Activated CD8-positive, alpha-beta memory T cell treated with anti-CD3 and anti-CD28 coated beads, Interleukin-2, amount 50 U/mL, for 1 hour (primary cell): Measurements from ENCODE around the gene PCGF2.

Experiments used
- DNase-seq: peaks from one replicate; pipeline ENCODE4 v3.0.0-alpha.2; 2020; ENCODE audit errors: extremely low read depth

The PCGF2 gene

DNA sequence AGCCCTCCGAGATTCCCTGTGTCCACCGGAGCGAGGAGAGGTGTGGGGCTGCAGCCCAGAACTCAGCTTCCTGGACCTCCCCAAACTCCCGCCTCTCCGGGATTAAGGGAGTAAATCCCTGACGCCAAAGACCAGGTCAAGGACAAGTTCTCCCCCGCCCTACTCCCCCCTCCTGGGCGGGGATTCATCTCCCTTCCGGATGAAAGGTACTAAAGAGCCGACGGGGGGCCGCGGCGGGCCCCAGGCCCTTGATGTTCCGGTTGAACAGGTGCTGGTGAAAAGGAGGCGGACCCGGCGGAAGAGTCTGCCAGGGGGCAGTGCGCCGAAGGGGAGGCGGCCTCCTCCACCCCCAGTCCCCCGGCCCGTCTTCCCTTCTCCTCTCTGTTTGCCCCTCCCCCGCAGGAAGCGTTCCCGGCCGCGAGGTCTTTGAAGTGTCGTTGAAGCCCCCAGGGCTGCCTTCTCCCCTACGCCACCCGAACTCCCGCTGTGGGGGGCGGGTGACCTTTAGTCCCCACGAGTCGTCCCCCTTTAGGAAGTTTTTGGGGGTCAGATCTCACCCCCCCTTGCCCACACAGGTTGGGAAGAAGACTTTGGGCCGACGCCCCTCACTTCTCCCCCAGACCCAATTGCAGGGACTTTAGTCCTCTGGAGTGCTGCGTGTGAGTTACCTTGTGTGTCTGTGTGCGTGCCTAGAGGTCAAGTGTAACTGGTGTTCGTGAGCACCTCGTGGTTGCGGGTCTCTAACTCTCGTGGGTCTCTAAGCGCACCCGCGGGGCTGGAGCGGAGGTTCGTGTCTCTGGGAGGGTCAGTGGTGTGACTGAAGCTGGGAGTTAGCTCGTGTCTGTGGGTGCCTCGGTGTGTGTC lies 44.2 kb downstream of the PCGF2 start:
- no peak for DNase-seq

DNA sequence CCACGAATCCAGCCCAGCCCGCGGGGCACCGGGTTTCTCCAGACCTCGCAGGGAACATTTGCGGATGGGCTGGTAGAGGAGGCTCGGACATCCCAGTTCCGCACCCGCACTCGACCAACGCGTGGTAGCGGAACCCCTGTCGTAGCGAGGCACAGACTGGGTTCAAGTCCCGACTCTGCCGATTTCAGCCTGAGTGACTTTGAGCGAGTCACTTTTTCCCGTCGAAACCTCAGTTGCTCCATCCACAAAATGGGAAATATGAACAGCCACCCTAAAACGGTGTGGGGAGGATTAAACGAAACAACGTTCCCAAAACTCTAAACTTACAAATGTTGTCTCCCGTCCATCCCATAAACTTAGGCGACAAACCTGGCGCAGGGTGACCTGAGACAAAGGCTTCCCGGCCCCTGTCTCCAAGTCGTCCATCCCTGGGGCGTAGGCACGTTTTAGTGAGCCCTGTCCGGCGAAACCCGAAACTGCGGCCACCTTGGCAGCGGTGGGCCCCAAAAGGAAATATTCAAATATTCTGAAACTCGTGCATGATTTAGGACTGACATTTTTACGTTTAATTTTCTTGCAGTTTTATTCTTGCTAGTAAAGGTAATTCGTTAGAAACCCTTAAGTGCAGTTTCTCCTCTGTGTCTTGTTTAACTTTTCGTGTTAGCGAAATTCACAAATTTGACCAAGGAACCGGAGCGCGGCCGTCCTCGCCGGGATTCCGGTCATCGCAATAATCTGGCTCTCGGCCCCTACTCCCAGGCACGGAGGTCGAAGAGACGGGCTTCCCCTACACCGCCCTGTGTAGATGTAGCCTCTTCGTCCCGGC lies 45.0 kb downstream of the PCGF2 start:
- no peak for DNase-seq

DNA sequence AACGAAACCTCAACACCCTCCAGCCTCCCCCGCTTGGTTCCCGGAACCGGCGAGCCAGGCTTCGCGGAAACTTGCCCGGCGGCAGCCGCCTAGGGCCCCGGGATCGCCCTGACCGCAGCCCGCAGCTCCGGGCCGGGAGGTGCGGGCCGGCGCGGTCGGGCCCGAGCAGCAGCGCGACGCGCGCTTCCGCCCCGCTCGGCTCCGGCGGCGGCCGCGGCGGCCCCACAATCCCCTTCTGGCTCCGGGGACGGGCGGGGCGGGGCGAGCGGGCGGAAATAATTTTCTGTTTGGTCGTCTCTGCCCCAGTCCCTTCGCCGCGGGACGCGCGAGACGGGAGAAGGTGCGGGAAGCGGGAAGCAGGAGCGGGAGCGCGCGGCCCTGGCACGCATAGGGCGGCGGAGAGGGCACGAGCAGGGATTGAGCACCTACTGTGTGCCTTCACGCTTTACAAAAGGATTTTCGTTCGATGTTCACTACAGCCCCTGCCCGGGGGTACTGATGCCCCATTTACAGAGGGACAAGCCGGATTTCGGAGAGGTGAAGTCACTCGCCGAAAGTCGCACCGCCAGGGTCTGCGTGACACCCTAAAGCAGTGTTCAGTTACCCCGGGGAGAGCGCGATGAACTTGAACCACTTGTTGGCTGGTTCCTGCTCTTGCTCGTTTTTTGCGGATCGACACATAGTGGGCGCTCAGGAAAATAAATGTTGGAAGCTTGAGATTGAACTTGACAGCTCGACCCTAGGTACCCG lies 45.8 kb downstream of the PCGF2 start:
- no peak for DNase-seq

DNA sequence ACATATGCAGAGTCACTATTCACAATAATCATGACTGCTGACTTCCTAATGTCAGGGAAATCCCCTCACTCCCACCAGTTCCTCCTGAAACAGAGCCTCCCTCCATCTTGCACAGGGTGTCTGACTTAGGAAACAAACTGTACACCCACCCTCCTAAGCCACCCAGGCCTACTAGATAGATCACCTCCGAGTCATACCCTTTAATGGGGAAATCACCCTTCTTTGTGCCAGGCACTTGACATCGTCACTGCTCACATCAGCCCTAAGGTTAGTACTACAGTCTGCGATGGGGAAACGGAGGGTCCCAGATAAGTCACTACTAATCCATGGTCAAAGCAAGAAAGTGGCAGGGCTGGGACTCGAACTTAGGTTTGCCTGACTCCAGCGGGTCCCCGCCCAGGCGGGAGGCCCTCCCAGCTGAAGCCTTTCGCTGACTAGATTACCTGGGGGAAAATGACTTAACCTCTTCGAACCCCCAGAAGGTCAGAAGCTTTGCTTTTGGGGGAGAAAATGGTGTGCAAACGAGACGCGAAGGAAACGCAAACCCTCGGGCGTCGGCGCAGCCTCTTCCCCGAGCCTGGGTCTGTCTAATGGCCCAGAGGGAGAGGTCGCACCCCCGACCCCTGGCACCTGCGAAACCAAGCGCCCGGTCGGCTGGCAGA lies 46.5 kb downstream of the PCGF2 start:
- DNase-seq, result no peak

DNA sequence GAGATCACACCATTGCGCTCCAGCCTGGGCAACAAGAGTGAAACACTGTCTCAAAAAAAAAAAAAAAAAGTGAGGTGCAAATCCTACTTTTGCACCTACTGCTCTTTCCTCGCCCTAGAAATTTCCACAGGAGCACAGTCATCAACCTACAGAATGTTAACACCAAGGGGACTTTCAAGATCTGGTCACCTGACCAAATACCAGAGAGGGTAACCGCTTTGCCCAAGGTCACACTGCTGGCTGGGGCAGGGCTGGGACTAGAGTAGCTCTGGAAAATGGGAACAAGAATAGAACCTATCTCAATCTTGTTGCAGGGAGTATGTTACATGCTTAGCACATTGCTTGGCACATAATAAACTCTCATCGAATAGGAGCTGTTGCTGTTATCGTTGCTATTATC lies 49.4 kb downstream of the PCGF2 start:
- DNase-seq, result no peak

DNA sequence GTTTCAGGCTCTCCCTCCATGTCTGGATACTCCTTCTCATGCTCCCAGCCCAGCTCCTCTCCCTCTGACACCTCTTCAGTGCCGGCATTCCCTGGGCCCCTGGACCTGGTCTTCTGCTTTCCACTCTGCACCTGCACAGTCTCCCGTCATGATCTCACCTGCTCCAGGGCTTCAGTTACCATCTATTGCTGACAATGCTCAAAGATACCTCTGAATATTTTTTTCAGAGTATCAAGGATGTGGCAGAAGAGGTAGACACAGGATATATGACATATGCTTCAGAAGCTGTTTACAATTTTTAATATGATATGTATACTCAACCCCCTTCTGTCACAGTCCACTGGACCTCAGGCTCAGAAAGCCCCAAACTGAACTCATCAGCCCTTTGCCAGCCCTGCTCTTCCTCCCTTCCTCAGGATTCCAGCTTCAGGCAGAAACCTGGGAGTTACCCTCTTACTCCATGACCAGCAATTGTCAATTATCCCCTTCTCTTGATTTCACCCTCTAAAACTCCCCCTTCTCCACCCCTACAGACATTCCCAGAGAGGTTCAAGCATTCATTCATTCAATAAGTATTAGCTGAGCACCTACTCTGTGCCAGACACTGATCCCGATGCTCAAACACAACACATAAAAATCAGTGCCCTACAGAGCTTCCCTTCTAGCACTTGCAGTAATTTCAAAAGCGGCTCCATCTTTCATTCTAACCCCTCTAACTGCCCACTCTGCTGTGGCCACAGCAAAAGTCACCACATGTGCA lies 50.9 kb downstream of the PCGF2 start:
- DNase-seq, result no peak

DNA sequence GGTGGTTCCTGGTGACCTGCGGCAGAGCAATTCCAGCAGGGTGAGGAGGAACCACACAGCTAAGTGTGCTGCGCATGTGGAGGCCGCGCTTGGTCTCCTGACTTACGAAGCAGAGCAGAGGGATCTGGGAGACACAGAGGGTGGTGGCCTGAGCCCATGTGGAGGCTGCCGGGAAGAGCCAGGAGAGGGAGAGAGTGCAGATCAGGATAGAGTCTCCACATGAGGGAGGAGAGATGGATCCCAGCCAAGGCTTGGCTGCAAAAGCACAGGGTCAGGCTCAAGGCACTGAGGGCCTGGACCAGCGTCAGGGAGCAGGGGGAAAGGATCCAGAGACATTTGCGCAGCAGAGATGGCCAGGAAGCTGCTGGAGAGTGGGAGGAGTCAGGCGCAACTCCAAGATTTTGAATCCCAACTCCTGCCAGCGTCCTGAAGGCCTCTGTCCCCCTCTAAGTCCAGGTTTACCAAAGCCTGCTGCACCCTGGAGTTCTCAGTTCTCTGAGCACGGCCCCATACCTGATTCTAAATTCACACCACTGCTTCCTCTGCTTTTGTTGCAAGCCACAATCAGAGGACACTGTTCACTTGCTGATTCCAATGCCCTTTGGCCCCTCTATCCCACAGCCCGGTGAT lies 54.3 kb downstream of the PCGF2 start:
- no peak for DNase-seq

DNA sequence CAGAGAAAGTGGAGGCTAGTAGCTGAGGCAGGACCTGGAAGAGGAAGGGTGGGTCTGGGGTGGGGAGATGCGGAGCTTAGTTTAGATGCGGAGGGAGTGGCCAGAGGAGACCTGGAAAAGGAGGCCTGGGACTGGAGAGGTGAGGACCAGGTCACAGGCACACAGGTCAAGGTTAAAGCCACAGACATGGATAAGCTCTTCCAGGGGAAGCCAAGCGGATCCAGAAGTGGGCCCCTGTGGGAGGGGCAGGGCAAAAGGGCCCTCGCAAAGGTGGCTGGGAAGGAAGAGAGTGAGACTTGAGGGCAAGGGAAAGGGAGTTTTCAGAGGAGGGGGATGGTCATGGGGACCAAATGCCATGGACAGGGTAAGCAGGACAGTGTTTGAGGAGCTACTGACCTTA lies 57.0 kb downstream of the PCGF2 start:
- DNase-seq, result no peak

DNA sequence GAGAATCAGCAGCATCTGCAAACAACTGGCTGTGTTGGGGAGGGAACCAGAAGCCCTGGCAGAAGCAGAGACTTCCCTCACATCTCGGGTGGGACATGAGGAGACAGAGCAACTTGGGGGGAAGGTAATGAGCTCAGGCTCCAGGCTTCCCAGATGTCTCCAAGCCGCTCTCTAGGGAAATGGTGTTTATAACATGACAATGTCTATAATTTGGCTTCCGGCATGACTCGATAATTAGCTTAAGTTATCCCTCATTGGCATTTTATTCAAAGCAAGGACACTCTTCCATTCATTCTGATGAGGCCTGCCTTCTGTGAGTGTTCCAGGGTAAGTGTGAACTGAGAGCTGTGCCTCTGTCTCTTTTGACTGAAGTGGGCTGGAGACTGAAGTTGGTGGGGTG lies 57.8 kb downstream of the PCGF2 start:
- no peak for DNase-seq

DNA sequence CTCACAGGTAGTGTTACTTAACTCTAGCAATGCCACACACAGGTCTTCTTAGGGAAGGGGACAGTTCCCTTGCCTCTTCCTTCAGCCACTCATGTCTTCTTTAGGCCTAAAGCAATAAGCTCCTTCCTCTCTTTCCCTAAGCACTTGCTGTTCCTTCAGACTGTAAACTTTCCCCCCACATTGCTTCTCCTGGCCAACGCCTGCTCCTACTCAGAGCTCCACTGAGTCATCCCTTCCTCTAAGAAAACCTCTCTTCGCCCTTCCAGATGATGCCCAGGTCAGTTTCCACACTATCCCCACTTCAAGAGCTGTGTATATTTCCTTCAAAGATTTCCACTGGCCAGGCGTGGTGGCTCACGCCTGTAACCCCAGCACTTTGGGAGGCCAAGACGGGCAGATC lies 60.9 kb downstream of the PCGF2 start:
- no peak for DNase-seq

DNA sequence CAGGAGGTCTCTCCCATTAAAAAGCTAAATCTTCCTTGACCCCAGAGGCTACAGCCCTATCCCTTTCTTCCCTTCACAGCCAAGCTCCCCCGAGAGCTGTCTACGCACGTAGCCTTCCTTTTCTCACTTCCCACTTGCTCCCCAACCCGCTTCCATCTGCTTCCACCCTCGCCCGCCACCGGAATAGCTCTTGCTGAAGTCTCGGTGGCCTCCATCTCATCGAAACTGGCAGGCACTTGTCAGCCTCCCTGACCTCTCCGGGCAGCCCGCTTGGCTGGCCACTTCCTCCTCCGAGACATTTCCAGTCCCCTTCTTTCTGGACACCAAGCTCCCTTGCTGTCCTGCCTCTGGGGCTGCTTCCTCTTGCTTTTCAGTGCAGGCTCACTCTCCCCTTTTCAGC lies 62.6 kb downstream of the PCGF2 start:
- DNase-seq, result no peak
